ENCODE data around the gene LDLRAD2.
A peak's percentile ranks its signal among the peaks of the same experiment; 100 is the strongest.
"Not testable (repeated sequence)": the region's sequence is repeated elsewhere in the genome, so short reads cannot be mapped to it uniquely, and the experiment has no call there.

The LDLRAD2 gene

DNA sequence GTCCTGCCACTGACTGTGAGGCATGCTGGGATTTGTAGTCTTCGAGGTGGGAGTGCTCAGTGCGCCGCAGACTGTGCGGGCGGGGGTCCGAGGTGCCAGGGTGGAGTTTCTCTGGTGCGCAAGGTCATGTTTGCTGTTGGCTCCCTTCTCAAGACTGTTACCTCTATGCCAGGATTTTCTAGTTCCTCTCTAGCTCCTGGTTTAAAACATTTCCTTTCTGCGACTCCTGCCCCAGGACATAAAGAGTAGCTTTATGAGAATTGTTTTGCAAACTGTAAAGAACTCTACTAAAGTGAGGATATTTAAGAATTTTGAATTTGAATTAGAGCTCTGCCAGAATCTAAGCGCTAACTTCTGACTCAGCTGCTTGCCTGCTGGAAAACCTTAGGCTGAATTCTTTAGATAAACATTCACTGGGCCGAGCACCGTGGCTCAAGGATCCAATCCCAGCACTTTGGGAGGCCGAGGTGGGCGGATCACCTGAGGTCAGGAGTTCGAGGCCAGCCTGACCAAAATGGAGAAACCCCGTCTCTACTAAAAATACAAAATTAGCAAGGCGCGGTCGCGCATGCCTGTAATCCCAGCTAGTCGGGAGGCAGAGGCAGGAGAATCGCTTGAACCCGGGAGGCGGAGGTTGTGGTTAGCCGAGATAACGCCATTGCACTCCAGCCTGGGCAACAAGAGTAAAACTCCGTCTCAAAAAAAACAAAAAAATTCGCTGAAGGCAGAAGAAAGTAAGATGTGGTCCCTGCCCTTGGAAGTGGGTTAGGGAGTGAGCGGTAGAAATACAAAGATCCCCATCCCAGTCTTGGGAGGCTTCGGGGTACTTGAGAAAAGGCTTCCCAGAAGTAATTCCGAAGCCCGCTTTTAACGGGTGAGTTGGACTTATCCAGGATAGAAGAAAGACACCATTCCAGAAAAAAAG lies 28.1 kb upstream of the LDLRAD2 start:
- no peak for DNase-seq

DNA sequence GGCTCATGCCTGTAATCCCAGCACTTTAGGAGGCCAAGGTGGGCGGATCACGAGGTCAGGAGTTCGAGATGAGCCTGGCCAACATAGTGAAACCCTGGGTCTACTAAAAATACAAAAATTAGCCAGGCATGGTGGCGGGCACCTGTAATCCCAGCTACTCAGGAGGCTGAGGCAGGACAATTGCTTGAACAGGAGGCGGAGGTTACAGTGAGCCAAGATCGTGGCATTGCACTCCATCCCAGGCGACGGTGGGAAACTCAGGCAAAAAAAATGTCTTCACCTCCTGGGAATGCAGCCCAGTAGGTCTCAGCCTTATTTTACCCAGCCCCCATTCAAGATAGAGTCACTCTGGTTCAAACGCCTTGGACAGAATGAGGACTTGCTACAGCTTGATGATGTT lies 26.3 kb upstream of the LDLRAD2 start:
- not testable (repeated sequence) for DNase-seq

GRCh38 chr1:21786640-21787039 lies 25.4 kb upstream of the LDLRAD2 start:
- DNase-seq, result no peak

DNA sequence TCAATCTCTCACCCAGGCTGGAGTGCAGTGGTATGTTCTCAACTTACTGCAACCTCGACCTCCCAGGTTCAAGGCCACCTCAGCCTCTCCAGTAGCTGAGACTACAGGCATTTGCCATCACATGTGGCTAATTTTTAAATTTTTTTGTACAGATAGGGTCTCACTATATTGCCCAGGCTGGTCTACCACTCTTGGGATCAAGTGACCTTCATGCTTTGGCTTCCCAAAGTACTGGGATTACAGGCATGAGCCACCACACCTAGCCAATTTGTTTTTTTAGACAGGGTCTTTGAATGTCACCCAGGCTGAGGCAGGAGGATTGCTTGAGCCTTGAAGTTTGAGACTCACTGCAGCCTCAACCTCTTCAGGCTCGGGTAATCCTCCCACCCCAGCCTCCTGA lies 19.0 kb upstream of the LDLRAD2 start:
- no peak for DNase-seq

- DNase-seq, result no peak
These were observed 17.4 kb upstream of the LDLRAD2 start for GRCh38 chr1:21794656-21795055.

GRCh38 chr1:21795075-21795474 lies 17.0 kb upstream of the LDLRAD2 start:
- DNase-seq, result no peak

DNA sequence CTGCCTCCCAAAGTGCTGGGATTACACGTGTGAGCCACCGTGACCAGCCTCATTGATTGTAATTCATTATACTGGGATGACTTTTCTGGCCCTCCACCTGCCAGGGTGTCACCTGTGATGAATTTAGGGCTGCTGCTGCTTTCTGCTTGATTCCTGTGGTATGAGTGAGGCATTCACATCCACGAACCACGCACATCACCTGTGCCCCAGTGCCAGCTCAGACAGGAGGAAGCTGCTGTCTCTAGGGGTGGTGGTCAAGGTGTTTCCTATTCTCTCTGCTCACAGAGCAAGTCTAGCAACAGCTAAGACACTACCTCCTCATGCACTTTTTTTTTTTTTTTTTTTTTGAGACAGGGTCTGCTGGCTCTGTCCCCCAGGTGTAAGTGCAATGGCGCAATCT lies 12.3 kb upstream of the LDLRAD2 start:
- DNase-seq, result no peak

DNA sequence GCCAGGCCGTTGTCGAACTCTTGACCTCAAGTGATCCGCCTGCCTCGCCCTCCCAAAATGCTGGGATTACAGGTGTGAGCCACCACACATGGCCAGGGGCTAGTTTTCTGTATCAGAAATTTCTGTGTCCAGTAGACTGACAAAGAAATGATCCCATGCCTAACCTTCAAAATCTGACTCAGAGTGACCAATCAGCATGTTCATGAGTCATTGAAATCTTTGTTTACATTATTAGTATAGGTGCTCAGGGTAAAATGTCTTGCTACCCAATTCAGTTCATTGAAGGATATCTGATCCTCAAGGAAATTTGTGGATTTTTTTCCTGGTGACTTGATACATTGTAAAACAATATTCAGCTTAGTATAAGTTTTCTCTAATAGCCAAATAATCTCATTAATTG lies 11.0 kb upstream of the LDLRAD2 start:
- DNase-seq, result no peak

DNA sequence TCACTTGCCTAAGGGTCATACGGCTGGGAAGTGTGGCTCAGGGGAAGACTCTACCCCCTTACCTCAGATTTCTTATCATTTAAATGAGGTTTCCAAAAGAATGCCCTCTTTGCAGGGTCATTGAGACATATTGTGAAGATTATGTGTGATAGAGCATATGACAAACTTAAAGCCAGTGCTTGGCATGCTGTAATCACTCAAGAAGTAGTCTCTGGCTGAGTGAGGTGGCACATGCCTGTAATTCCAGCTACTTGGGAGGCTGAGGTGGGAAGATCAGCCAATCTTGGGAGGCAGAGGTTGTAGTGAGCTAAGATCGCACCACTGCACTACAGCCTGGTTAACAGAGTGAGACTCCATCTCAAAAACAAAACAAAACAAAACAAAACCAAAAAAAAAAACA lies 7.5 kb upstream of the LDLRAD2 start:
- DNase-seq, result no peak

DNA sequence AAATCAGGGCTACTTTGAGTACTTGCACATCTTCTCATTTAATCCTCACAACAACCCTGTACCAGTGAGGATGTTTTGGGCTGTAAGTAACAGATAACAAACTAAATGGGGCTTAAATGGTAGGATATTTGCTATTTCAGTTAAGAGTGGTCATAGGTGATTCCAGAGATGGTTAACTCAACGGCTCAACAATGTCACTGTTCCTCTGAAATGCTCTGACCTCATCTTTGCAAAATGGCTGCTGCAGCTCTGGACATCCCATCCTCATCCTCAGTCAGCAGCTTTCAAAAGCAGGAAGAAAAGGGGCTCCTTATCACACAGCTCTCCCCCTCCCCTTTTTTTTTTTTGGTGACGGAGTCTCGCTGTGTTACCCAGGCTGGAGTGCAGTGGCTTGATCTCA lies 1.5 kb downstream of the LDLRAD2 start:
- DNase-seq, result no peak

DNA sequence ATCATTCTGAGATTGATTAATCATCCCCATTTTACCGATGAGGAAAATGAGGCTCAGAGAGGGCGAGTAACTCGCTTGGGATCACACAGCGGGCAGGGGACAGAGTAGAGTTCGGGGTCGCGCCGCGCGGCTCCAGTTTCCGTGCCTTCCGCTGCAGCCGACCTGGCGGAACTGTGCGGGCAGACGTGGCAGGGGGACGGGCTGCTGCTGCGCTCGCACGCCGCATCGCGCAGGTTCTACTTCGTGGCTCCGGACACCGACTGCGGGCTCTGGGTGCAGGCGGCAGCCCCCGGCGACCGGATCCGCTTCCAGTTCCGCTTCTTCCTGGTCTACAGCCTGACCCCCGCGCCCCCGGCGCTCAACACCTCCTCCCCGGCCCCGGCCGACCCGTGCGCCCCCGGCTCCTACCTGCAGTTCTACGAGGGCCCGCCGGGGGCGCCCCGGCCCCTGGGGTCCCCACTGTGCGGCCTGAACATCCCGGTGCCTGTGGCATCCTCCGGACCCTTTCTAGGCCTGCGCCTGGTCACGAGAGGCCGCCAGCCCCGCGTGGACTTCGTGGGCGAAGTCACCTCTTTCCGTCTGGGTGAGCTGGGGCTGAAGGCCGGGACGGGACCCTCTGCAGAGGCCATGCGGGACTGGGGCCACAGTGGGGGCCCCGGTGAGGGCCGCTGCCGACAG lies 2.3 kb downstream of the LDLRAD2 start:
- DNase-seq, result no peak

DNA sequence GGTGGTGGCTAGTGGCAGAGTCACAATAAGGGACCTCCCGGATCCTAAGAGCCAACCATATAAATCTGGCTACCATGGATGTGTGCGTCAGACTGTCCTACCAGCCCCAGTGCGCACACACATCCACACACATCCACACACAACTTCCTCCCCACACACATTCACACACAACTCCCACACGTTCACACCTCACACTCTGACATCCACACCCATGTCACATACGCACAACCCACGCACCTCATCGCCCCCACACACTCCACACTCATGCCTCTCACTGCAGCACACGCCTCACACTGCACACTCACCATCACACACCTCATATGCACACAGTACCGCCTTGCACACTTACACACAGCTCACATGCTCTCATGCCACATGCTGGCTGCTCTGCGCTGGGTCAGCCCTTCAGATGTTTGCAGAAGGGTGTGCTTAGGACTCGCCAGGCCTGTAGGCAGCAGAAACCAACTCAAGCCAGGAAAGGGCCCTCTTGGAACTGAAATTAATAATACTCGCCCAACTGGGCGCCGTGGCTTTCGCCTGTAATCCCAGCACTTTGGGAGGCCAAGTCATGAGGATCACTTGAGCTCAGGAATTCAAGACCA lies 3.0 kb downstream of the LDLRAD2 start:
- no peak for DNase-seq

GRCh38 chr1:21815724-21816321 lies 3.8 kb downstream of the LDLRAD2 start:
- no peak for DNase-seq

- no peak for DNase-seq
These were observed 4.7 kb downstream of the LDLRAD2 start for GRCh38 chr1:21816602-21817302.

- peak; percentile 26 for DNase-seq
These were observed 6.6 kb downstream of the LDLRAD2 start for GRCh38 chr1:21818656-21819055.

- no peak for DNase-seq
These were observed 8.7 kb downstream of the LDLRAD2 start for GRCh38 chr1:21820597-21821232.

GRCh38 chr1:21821385-21822019 lies 9.4 kb downstream of the LDLRAD2 start:
- no peak for DNase-seq

DNA sequence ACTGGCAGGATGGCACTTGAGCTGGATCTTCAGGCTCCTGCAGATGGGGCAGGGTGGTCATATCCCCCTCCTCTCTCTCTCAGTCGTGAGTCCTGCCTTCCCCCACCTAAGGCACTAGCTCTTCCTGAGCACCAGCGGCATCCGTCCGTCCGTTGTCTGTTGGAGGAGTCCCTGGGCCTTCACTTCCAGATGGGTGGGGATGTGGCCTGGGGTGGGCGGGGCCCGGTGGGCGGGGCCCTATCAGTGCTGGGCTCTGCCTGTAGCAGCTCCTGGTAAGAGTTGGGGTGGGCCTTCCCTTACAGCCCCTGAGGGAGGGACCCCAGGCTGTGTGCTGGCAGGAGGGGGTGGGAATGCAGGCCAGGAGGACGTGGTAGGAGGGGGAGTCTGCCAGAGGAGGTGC lies 10.3 kb downstream of the LDLRAD2 start:
- DNase-seq, result no peak

- DNase-seq, result no peak
These were observed 11.3 kb downstream of the LDLRAD2 start for GRCh38 chr1:21823206-21823979.

DNA sequence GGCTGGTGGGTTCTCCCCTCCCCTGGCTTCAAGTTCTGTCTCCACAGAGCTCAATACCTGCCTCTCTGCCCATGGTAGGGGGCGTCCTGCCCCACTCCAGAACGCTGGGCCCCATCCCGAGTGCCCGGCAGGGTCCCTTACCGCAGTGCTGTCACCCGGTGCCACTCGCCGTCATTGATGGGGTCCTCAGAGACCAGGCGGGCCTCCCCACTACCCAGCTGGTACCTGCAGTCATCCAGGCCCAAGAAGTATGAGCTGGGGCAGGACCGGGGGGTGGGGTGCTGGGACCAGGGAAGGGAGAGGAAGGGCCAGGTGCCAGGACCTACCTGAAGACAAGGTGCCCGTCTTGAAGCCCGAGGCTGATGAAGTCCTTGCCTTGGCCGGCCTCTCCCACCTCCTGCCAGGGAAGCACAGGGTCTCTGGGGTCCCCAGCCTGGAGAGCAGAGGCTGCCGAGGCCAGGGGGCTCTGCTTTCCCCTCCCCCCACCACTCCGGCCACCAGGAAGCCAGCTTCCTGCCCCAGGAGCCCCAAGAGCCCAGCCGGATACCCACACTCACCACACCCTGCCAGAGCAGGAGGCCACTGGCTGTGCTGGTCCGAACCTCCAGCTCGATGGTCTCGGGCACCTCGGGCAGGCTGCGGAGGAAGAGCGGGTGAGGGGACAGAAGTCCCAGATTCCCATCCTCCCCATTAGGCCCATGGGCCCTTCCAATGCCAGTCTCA lies 12.1 kb downstream of the LDLRAD2 start:
- no peak for DNase-seq
